ENCODE data around the gene UBE3C.
A peak's percentile ranks its signal among the peaks of the same experiment; 100 is the strongest.
"Not testable (repeated sequence)": the region's sequence is repeated elsewhere in the genome, so short reads cannot be mapped to it uniquely, and the experiment has no call there.

The UBE3C gene

GRCh38 chr7:157138424-157139110 lies at the start of gene UBE3C:
Gene UBE3C, plus strand, starts transcription at chr7:157138926. Its CDS starts 347 bp downstream, at chr7:157139273.
- DNase-seq, result peak; percentile 83

GRCh38 chr7:157089100-157089610 lies 49.6 kb upstream of the UBE3C start:
- DNase-seq, result peak; percentile 25

- DNase-seq, result no peak
Observed at GRCh38 chr7:157090485-157091165, 48.1 kb upstream of the UBE3C start.

DNA sequence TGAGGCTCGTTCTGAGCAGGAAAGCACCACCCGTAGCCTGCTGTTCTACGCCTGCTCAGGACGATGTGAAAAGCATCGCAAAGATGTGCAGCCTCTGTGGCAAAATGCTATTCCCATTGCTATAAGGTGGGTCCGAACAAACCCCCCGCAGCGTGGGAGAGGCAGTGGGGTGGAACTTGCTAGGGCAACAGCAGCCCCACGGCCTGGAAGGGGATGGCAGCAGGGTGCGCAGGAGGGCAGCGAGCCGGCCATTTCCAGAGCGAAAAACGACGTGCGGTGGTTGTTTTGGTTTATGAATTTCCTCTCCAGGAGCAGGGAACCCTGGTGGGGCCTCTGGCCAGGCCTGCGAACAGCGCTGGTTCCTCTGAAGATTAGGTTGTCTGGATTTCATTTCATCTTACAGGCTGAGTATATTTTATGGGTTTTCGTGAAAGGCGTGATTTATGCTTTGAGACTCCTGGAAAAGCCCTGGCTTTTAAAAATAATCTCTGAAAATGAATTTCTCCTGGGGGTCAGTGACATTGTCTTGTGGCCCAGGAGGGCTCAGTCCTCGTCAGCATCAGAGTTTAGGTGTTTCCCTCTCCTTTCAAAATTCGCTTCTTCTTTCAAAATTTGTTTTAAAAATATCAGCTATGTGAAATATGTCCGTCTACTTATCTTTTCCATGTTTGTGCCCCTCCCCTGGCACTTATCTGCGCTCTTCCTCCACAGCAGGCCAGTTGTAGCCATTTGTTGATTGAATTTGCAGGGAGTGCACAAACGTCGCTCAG lies 42.3 kb upstream of the UBE3C start:
- DNase-seq, result peak; percentile 27

- DNase-seq, result no peak
Observed at GRCh38 chr7:157097056-157097329, 41.7 kb upstream of the UBE3C start.

DNA sequence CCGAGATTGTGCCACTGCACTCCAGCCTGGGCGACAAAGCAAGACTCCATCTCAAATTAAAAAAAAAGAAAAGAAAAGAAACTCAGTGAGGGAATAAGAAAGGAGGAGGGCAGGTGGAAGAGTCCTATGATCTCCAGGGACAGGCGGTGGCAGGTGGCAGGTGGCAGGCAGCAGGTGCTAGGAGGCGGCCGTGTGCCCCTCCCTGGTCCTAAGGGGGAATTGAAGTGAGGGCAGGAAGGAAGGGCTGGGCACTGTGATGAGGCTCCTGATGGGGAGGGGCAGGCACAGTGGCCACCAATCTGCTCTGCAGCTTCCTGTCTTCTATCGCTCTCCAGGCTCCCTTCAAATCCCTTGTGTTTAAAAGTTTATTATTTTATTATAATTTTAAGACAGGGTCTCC lies 41.2 kb upstream of the UBE3C start:
- DNase-seq, result peak; percentile 89

- DNase-seq, result not testable (repeated sequence)
Observed at GRCh38 chr7:157100005-157100404, 38.7 kb upstream of the UBE3C start.

DNA sequence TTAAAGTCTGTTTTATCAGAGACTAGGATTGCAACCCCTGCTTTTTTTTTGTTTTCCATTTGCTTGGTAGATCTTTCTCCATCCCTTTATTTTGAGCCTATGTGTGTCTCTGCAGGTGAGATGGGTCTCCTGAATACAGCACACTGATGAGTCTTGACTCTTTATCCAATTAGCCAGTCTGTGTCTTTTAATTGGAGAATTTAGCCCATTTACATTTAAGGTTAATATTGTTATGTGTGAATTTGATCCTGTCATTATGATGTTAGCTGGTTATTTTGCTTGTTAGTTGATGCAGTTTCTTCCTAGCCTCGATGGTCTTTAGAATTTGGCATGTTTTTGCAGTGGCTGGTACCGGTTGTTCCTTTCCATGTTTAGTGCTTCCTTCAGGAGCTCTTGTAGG lies 35.1 kb upstream of the UBE3C start:
- not testable (repeated sequence) for DNase-seq

- DNase-seq, result no peak
Observed at GRCh38 chr7:157111311-157111710, 27.4 kb upstream of the UBE3C start.

DNA sequence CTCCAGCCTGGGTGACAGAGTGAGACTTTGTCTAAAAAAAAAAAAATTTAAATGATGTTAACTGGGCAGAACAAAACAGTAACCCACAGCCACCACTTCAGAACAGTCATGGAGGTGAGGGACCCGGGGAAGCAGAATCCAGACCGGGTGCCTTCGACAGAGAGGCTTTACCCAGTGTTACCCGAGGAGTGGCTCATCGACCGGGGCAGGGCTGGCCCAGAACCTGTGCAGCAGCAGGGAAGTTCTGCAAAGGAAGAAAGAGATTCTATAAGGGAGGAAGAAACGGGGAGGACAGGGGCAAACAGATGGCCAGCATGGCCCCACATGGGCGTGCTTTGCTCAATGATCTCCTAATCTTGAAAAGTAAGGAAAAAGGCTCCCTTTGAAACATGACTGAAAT lies 26.0 kb upstream of the UBE3C start:
- DNase-seq, result no peak

DNA sequence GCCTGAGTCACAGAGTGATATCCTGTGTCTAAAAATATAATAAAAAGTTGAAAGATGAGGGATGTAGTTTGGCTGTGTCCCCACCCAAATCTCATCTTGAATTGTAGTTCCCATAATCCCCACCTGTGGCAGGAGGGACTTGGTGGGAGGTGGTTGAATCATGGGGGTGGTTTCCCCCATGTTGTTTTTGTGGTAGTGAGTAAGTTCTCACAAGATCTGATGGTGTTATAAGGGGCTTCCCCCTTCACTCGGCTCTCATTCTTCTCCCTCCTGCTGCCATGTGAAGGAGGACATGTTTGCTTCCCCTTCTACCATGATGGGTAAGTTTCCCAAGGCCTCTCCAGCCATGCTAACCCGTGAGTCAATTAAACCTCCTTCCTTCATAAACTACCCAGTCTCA lies 25.1 kb upstream of the UBE3C start:
- no peak for DNase-seq

- DNase-seq, result no peak
Observed at GRCh38 chr7:157116762-157117161, 22.0 kb upstream of the UBE3C start.

DNA sequence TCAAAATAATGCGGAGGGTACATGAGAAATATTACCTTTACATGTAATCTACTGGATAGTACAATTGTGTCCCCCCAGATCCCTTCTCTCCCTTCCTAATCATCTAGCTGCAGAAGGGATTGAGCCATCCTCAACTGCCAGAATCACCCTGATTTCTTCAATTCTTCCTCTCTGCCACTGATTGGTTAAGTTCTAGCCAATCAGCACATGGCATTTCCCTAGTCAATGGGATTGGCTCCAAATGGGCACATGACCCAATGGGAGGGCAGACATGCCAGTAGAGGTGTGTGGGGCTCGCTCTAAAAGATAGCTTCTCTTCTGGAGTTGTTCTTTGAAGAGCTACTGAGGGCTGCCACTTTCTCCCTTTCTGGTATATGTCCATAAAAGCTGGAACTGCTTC lies 20.9 kb upstream of the UBE3C start:
- DNase-seq, result no peak

DNA sequence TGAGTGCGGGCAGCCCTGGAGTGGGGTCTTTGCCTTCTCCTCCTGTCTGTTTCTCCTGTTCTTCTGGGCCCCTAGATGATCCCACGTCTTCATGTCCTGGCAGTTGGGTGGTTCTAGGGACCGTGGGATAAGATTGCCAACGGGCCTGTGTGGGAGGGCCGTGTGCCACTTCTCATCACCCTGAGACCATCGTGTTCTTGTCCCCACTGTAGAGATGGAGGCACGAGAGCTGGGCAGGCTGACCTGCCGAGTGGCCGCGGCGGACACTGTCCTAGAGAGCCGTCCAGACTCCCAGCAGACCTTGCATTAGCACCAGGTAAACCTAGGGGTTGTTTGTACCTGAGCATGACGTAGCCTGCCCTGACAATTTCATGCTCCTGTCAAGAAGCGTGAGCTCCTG lies 18.5 kb upstream of the UBE3C start:
- DNase-seq, result no peak

DNA sequence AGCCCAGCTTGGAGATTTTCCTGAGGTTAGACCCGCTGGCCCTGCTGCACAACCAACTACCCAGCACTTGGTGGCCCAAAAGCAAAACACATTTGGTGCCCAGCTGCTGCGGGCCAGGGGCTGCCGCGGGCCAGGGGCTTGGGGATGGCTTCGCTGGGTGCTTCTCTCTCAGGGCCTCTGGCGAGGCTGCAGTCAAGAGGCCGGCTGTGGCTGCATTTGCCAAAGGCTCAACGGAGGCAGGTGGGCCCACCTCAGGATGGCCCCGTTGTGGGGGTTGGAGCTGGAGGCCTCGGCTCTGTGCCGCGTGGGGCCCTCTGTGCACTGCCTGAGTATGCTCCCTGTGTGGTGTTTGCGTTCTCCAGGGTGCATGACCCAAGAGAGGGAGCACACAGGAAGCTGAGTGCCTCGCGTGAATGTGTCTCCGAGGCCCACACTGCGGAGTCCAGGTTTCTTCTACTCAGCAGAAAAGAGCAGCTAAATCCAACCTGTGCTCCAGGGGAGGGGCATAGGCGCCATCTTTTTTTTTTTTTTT lies 17.5 kb upstream of the UBE3C start:
- DNase-seq, result no peak

DNA sequence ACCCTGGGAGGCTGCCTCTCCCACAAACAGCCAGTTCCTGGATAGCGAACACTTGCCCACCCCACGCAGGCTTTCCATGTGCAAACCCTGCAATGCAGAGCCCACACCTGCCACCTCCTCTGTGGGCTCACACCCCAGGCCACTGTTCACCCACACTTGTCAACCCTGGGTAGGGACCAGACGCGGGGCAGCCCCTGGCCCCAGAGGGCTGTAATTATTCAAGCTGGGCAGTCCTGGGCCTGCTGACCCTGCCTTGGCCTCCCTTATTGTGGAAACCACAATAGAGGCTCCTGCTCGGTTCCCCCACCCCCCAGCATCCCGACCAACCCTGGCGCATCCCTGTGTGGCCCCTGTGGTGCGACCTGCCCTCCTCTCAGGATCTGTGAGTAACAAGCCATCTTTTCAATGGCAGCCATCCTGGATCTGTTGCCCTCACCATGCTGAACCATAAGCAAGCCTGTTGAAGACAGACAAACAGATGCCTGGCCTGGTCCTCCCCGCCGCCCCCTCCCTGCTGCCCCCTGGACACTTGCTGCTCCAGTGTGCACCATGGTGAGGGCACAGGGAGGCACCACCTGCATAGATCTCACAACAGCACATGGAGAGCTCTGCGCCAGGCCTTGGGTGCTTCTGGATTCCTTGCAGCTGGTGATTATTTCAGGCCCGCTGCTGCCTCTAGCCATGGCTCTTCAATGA lies 15.8 kb upstream of the UBE3C start:
- DNase-seq, result no peak

- no peak for DNase-seq
Observed at GRCh38 chr7:157124690-157125089, 14.0 kb upstream of the UBE3C start.

GRCh38 chr7:157125376-157126223 lies 13.1 kb upstream of the UBE3C start:
- no peak for DNase-seq

DNA sequence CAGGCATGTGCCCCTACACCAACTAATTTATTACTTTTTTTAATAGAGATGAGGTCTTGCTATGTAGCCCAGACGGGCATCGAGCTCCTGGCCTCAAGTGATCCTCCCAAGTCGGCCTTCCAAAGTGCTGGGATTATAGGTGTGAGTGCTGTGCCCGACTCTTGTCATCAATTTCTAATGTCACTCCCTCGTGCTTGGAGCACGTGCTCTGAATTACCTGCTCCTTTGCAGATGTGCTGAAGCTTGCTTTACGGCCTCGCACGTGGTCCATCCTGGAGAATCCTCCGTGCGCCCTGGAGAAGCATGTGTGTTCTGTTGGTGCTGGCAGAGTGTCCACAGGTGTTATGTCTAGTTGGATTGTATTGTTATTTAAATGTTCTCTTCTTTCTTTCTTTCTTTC lies 11.8 kb upstream of the UBE3C start:
- DNase-seq, result no peak

GRCh38 chr7:157129200-157129599 lies 9.5 kb upstream of the UBE3C start:
- no peak for DNase-seq

- no peak for DNase-seq
Observed at GRCh38 chr7:157129907-157130460, 8.7 kb upstream of the UBE3C start.

DNA sequence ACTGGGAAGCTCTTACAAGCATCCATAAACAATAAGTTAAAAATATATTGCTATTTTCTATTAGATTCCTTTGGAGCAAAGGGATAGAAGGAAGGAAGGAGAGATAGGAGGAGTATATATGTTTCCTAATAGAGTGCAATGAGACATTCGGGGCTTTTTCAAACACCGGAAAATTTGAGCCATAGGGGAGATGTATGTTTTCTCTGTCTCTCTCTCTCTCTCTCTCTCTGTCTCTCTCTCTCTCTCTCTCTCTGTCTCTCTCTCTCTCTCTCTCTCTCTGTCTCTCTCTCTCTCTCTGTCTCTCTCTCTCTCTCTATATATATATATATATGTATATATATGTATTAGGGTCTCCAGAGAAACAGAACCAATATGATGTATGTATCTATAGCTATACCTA lies 7.9 kb upstream of the UBE3C start:
- not testable (repeated sequence) for DNase-seq

Measured in NCI-H510A treated with DMSO at 0.1 percent for 48 hours (cell line).